Measurements from ENCODE around the gene TLN1. TPM values are rescaled to one million over a fixed set of nuclear protein-coding genes. Genes with fewer than 3 reads are reported as not detected.

Gene TLN1
- total RNA-seq, 1 experiment from 2014 or later = 109 TPM

GRCh38 chr9:35681341-35682002 is 50.5 kb downstream of the TLN1 start:
- Mint-ChIP-seq H3K4me1 (peaks cover 11% of the 10 kb centered on the region), H3K27ac (peak overlapping the region; percentile 95; the same call in 1 of the 2 replicates), H3K36me3 (peaks cover 38% of the 10 kb centered on the region), H3K4me3 (no peak overlapping the region), H3K27me3 (ENCODE audit: low read depth) (peaks cover 5% of the 10 kb centered on the region), H3K9me3 (no peaks in the 10 kb centered on the region)
- ChIA-PET POLR2A (interaction anchor here (1.0 to 1.9 kb wide), 4 partner anchors 9 to 46 kb away, joined by 4 to 14 read pairs (median 6); partner anchors contain the start of genes ARHGEF39 and TPM2), CTCF (interaction anchor here (0.9 to 2.4 kb wide), 9 partner anchors 7 to 782 kb away, joined by 3 to 24 read pairs (median 10); partner anchors contain the start of genes ARHGEF39, CCDC107, RMRP and TPM2)
- TF ChIP-seq ZNF671 (CRISPR knock-in tag; IDR thresholded peaks at IDR 0.05) (no peak), MYBL2 (CRISPR knock-in tag; IDR thresholded peaks at IDR 0.05) (no peak)
- ATAC-seq (no peak), DNase-seq (ENCODE audit: low spot score) (no peak)

DNA sequence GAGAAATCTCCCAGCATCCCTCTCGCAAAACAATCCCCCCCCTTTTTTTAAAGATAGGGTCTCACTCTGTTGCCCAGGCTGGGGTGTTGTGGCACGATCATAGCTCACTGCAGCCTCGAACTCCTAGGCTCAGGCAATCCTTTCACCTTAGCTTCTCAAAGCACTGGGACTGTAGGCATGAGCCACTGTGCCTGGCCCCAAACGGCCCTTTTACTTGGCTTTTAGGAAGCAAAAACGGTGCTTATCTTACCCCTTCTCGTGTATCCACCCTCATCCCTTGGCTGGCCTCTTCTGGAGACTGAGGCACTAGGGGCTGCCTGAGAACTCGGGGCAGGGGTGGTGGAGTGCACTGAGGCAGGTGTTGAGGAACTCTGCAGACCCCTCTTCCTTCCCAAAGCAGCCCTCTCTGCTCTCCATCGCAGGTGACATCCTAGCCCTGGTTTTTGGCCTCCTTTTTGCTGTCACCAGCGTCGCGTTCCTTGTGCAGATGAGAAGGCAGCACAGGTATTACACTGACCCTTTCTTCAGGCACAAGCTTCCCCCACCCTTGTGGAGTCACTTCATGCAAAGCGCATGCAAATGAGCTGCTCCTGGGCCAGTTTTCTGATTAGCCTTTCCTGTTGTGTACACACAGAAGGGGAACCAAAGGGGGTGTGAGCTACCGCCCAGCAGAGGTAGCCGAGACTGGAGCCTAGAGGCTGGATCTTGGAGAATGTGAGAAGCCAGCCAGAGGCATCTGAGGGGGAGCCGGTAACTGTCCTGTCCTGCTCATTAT is 51.5 kb downstream of the TLN1 start:
- peak overlapping the region; percentile 78 for H3K27ac Mint-ChIP-seq
- peak; percentile 79 for ATAC-seq
- peaks cover 15% of the 10 kb centered on the region for H3K4me1 Mint-ChIP-seq
- no peak for TF ChIP-seq SOX15 (CRISPR knock-in tag; IDR thresholded peaks at IDR 0.05)
- no peak for TF ChIP-seq MXD4 (CRISPR knock-in tag; IDR thresholded peaks at IDR 0.05; ENCODE audit: borderline replicate concordance)
- TF ChIP-seq FOXP1 (CRISPR knock-in tag; IDR thresholded peaks at IDR 0.05; ENCODE audit: borderline replicate concordance) = no peak
- TF ChIP-seq FOXJ3 (CRISPR knock-in tag; IDR thresholded peaks at IDR 0.05; ENCODE audit: borderline replicate concordance) = no peak
- TF ChIP-seq CREB1 (CRISPR knock-in tag; IDR thresholded peaks at IDR 0.05) = no peak
- TF ChIP-seq, protein P1, sequence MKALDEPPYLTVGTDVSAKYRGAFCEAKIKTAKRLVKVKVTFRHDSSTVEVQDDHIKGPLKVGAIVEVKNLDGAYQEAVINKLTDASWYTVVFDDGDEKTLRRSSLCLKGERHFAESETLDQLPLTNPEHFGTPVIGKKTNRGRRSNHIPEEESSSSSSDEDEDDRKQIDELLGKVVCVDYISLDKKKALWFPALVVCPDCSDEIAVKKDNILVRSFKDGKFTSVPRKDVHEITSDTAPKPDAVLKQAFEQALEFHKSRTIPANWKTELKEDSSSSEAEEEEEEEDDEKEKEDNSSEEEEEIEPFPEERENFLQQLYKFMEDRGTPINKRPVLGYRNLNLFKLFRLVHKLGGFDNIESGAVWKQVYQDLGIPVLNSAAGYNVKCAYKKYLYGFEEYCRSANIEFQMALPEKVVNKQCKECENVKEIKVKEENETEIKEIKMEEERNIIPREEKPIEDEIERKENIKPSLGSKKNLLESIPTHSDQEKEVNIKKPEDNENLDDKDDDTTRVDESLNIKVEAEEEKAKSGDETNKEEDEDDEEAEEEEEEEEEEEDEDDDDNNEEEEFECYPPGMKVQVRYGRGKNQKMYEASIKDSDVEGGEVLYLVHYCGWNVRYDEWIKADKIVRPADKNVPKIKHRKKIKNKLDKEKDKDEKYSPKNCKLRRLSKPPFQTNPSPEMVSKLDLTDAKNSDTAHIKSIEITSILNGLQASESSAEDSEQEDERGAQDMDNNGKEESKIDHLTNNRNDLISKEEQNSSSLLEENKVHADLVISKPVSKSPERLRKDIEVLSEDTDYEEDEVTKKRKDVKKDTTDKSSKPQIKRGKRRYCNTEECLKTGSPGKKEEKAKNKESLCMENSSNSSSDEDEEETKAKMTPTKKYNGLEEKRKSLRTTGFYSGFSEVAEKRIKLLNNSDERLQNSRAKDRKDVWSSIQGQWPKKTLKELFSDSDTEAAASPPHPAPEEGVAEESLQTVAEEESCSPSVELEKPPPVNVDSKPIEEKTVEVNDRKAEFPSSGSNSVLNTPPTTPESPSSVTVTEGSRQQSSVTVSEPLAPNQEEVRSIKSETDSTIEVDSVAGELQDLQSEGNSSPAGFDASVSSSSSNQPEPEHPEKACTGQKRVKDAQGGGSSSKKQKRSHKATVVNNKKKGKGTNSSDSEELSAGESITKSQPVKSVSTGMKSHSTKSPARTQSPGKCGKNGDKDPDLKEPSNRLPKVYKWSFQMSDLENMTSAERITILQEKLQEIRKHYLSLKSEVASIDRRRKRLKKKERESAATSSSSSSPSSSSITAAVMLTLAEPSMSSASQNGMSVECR (CRISPR knock-in tag; IDR thresholded peaks at IDR 0.05; ENCODE audit: borderline replicate concordance) = no peak
- TF ChIP-seq ZNF121 (CRISPR knock-in tag; IDR thresholded peaks at IDR 0.05) = peak; percentile 87
- ChIA-PET POLR2A (interaction anchor here (1.0 to 1.9 kb wide), 4 partner anchors 10 to 47 kb away, joined by 4 to 14 read pairs (median 6); partner anchors contain the start of genes ARHGEF39 and TPM2), CTCF (interaction anchor here (0.9 to 2.4 kb wide), 12 partner anchors 8 to 781 kb away, joined by 3 to 24 read pairs (median 8); partner anchors contain the start of genes ARHGEF39, CCDC107, RMRP and TPM2)
- H3K4me3 Mint-ChIP-seq = no peak overlapping the region
- H3K27me3 Mint-ChIP-seq (ENCODE audit: low read depth) = peaks cover 8% of the 10 kb centered on the region
- H3K9me3 Mint-ChIP-seq = no peaks in the 10 kb centered on the region
- H3K36me3 Mint-ChIP-seq = peaks cover 31% of the 10 kb centered on the region
- DNase-seq (ENCODE audit: low spot score) = peak; percentile 70

DNA sequence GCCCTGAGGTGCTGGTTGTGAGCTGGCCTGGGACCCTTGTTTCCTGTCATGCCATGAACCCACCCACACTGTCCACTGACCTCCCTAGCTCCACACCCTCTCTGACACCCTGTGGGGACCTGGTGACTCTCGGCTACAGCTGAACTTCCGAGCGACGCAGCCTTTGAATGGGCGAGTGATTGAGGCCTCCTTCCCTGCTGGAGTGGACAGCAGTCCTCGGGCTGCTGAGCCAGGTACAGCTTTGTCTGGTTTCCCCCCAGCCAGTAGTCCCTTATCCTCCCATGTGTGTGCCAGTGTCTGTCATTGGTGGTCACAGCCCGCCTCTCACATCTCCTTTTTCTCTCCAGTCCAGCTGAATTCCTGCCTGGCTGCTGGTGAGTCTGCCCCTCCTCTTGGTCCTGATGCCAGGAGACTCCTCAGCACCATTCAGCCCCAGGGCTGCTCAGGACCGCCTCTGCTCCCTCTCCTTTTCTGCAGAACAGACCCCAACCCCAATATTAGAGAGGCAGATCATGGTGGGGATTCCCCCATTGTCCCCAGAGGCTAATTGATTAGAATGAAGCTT is 52.1 kb downstream of the TLN1 start:
- Mint-ChIP-seq H3K36me3 (peaks cover 27% of the 10 kb centered on the region), H3K27ac (no peak overlapping the region), H3K4me3 (no peak overlapping the region), H3K27me3 (ENCODE audit: low read depth) (peaks cover 13% of the 10 kb centered on the region), H3K4me1 (peaks cover 15% of the 10 kb centered on the region), H3K9me3 (no peaks in the 10 kb centered on the region)
- DNase-seq (ENCODE audit: low spot score) = no peak
- ChIA-PET CTCF (interaction anchor here (1.0 to 2.4 kb wide), 11 partner anchors 9 to 80 kb away, joined by 3 to 24 read pairs (median 9); partner anchors contain the start of genes ARHGEF39, CCDC107, RMRP and TPM2), POLR2A (interaction anchor here (0.9 to 1.9 kb wide), 3 partner anchors 11 to 48 kb away, joined by 3 to 9 read pairs (median 4); partner anchors contain the start of gene ARHGEF39)
- no peak for ATAC-seq
- TF ChIP-seq MLX (CRISPR knock-in tag; IDR thresholded peaks at IDR 0.05) = no peak
- no peak for TF ChIP-seq EMX1 (CRISPR knock-in tag; IDR thresholded peaks at IDR 0.05)
- TF ChIP-seq IRF1 (CRISPR knock-in tag; IDR thresholded peaks at IDR 0.05) = no peak
- no peak for TF ChIP-seq ZNF121 (CRISPR knock-in tag; IDR thresholded peaks at IDR 0.05)
- TF ChIP-seq PRRX2 (CRISPR knock-in tag; IDR thresholded peaks at IDR 0.05) = no peak
- TF ChIP-seq RELA (CRISPR knock-in tag; IDR thresholded peaks at IDR 0.05; ENCODE audit: borderline replicate concordance) = no peak
- TF ChIP-seq ESRRA (CRISPR knock-in tag; IDR thresholded peaks at IDR 0.05; ENCODE audit: borderline replicate concordance) = no peak
- TF ChIP-seq ZNF423 (CRISPR knock-in tag; IDR thresholded peaks at IDR 0.05) = no peak
- no peak for TF ChIP-seq JAZF1 (CRISPR knock-in tag; IDR thresholded peaks at IDR 0.05)
- TF ChIP-seq, protein P2, sequence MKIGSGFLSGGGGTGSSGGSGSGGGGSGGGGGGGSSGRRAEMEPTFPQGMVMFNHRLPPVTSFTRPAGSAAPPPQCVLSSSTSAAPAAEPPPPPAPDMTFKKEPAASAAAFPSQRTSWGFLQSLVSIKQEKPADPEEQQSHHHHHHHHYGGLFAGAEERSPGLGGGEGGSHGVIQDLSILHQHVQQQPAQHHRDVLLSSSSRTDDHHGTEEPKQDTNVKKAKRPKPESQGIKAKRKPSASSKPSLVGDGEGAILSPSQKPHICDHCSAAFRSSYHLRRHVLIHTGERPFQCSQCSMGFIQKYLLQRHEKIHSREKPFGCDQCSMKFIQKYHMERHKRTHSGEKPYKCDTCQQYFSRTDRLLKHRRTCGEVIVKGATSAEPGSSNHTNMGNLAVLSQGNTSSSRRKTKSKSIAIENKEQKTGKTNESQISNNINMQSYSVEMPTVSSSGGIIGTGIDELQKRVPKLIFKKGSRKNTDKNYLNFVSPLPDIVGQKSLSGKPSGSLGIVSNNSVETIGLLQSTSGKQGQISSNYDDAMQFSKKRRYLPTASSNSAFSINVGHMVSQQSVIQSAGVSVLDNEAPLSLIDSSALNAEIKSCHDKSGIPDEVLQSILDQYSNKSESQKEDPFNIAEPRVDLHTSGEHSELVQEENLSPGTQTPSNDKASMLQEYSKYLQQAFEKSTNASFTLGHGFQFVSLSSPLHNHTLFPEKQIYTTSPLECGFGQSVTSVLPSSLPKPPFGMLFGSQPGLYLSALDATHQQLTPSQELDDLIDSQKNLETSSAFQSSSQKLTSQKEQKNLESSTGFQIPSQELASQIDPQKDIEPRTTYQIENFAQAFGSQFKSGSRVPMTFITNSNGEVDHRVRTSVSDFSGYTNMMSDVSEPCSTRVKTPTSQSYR (CRISPR knock-in tag; IDR thresholded peaks at IDR 0.05) = no peak
- TF ChIP-seq, protein P3, sequence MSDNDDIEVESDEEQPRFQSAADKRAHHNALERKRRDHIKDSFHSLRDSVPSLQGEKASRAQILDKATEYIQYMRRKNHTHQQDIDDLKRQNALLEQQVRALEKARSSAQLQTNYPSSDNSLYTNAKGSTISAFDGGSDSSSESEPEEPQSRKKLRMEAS (CRISPR knock-in tag; IDR thresholded peaks at IDR 0.05) = no peak
- TF ChIP-seq FOXJ3 (CRISPR knock-in tag; IDR thresholded peaks at IDR 0.05; ENCODE audit: borderline replicate concordance) = no peak
- TF ChIP-seq CREM (CRISPR knock-in tag; IDR thresholded peaks at IDR 0.05) = no peak
- no peak for TF ChIP-seq ZNF138 (CRISPR knock-in tag; conservative IDR thresholded peaks at IDR 0.05)

Data from WTC11 (cell line).